Smooth muscle cell of the brain vasculature (primary cell): ENCODE measurements around the gene ITSN1.
A peak's percentile ranks its signal among the peaks of the same experiment; 100 is the strongest.

Experiments
- DNase-seq: peaks from one replicate; pipeline ENCODE4 v3.0.0-alpha.2; 2012; ENCODE audit warnings: low read depth, low spot score

Gene ITSN1

GRCh38 chr21:33886321-33886720, 244.0 kb downstream of the ITSN1 start:
- DNase-seq: no peak

- no peak for DNase-seq
Observed at GRCh38 chr21:33890187-33890586, 247.9 kb downstream of the ITSN1 start.

GRCh38 chr21:33892853-33893252, 250.6 kb downstream of the ITSN1 start:
- no peak for DNase-seq

- no peak for DNase-seq
Observed at GRCh38 chr21:33893917-33894316, 251.6 kb downstream of the ITSN1 start.

- peak; percentile 68 for DNase-seq
Observed at GRCh38 chr21:33894736-33895288, 252.5 kb downstream of the ITSN1 start.

- no peak for DNase-seq
Observed at GRCh38 chr21:33895356-33895755, 253.1 kb downstream of the ITSN1 start.

GRCh38 chr21:33896691-33897090, 254.4 kb downstream of the ITSN1 start:
- no peak for DNase-seq

- no peak for DNase-seq
Observed at GRCh38 chr21:33897098-33897497, 254.8 kb downstream of the ITSN1 start.

- no peak for DNase-seq
Observed at GRCh38 chr21:33897739-33898138, 255.4 kb downstream of the ITSN1 start.

- no peak for DNase-seq
Observed at GRCh38 chr21:33898586-33898985, 256.3 kb downstream of the ITSN1 start.

- DNase-seq: no peak
Observed at GRCh38 chr21:33899199-33899598, 256.9 kb downstream of the ITSN1 start.

GRCh38 chr21:33901412-33902288, 259.3 kb downstream of the ITSN1 start:
- DNase-seq: peak; percentile 46

- no peak for DNase-seq
Observed at GRCh38 chr21:33902349-33902748, 260.0 kb downstream of the ITSN1 start.

GRCh38 chr21:33904041-33904440, 261.7 kb downstream of the ITSN1 start:
- DNase-seq: no peak

- DNase-seq: no peak
Observed at GRCh38 chr21:33908760-33909159, 266.5 kb downstream of the ITSN1 start.

- DNase-seq: no peak
Observed at GRCh38 chr21:33909756-33910155, 267.5 kb downstream of the ITSN1 start.

GRCh38 chr21:33914188-33914587, 271.9 kb downstream of the ITSN1 start:
- DNase-seq: no peak

GRCh38 chr21:33915368-33916199, 273.3 kb downstream of the ITSN1 start, which contains the start of gene ATP5PO:
TSS of gene ATP5PO (minus strand) at chr21:33915804. CDS start at chr21:33915763, 41 bp downstream.
- DNase-seq: peak; percentile 97

- DNase-seq: no peak
Observed at GRCh38 chr21:33916200-33916567, 273.9 kb downstream of the ITSN1 start.

GRCh38 chr21:33917421-33917820, 275.1 kb downstream of the ITSN1 start:
- DNase-seq: no peak

- peak; percentile 72 for DNase-seq
Observed at GRCh38 chr21:33924079-33924765, 281.9 kb downstream of the ITSN1 start.

- DNase-seq: no peak
Observed at GRCh38 chr21:33924766-33925100, 282.4 kb downstream of the ITSN1 start.
